Heart left ventricle (tissue), 16 donors: Measurements from ENCODE around the gene NDUFS4. TPM values are rescaled to one million over a fixed set of nuclear protein-coding genes. Genes with fewer than 3 reads are reported as not detected.

Experiments used
- ATAC-seq, 4 donors: fragments of 200-7000 bp; cut with Tn5 transposase; one replicate each; pipeline ENCODE4 v1.9.1; 2020 to 2022; ENCODE audit warnings: moderate library complexity in 4 of 4, mild to moderate bottlenecking in 3 of 4, moderate number of reproducible peaks in 1 of 4
- DNase-seq, 5 donors: peaks; one replicate each; pipeline ENCODE4 v3.0.0-alpha.2; 2020
- H3K27ac ChIP-seq, 12 donors: fragments of 200-600 bp; sonication (generic) in 4 of 12; one replicate each; pipeline versions ENCODE4 v1.5.0 to v1.8.0; 2016 to 2022; ENCODE audit warnings: mild to moderate bottlenecking in 2 of 12
- H3K27me3 ChIP-seq, 9 donors: fragments of 200-600 bp; sonication (generic) in 2 of 9; one replicate each; pipeline versions ENCODE4 v1.5.1 to v1.8.0; 2016 to 2022; ENCODE audit warnings: mild to moderate bottlenecking in 3 of 9
- H3K36me3 ChIP-seq, 9 donors: fragments of 200-600 bp; sonication (generic) in 2 of 9; one replicate each; pipeline versions ENCODE4 v1.5.0 to v1.8.0; 2018 to 2022; ENCODE audit warnings: mild to moderate bottlenecking in 2 of 9
- H3K4me1 ChIP-seq, 12 donors: fragments of 200-600 bp; sonication (generic) in 4 of 12; one replicate each; pipeline versions ENCODE4 v1.5.0 to v1.8.0; 2016 to 2022; ENCODE audit warnings: mild to moderate bottlenecking in 3 of 12
- H3K4me3 ChIP-seq, 12 donors: fragments of 200-600 bp; sonication (generic) in 4 of 12; one replicate each; pipeline versions ENCODE4 v1.5.0 to v1.8.0; 2017 to 2022; ENCODE audit warnings: mild to moderate bottlenecking in 9 of 12, moderate library complexity in 4 of 12
- H3K9me3 ChIP-seq, 12 donors: fragments of 200-600 bp; sonication (generic) in 4 of 12; one replicate each; pipeline versions ENCODE4 v1.5.0 to v1.8.0; 2016 to 2022; ENCODE audit warnings: mild to moderate bottlenecking in 1 of 12
- POLR2A ChIP-seq, 2 donors: fragments of 450-650 bp; IDR thresholded peaks; one replicate each; pipeline ENCODE4 v1.6.1; 2017; ENCODE audit warnings: antibody characterized with exemption in 2 of 2, mild to moderate bottlenecking in 2 of 2, moderate library complexity in 2 of 2
- WGBS, 4 donors: extraction: QIAGEN DNeasy Blood & Tissue Kit in 2 of 4; methylation state at CpG; one replicate each; pipeline versions ENCODE4 v1.1.5 to v1.1.7; 2013 to 2018; 5-methylcytosine and 5-hydroxymethylcytosine counted together
- intact Hi-C, 10 donors: fragments of 100-400 bp; cut with DNase I; formaldehyde crosslinking; loops; one replicate each; pipeline versions ENCODE4 v1.11.1 to v1.14.2; 2022
- polyA plus RNA-seq, 2 donors: library from polyadenylated mRNA; stranded (reverse); fragments of 200-250 nt; gene quantifications; one replicate each; pipeline ENCODE4 v1.2.3, GENCODE V29; 2013
- total RNA-seq, 9 donors: library from RNA; depleted of rRNA in 2 of 9; stranded (reverse); fragments of >200 nt in 2 of 9; fragmentation: NEBNext Ultra II Directional in 3 of 9; extraction: Animal tissue kit (Norgen Biotek cat#: 25700) in 3 of 9; gene quantifications; one replicate each; pipeline versions ENCODE4 v1.1.0 to v1.2.4, GENCODE V29; 2016 to 2023
- TF ChIP-seq, protein P1 (sequence below), 12 donors: fragments of 200-600 bp; sonication (generic) in 4 of 12; IDR thresholded peaks; one replicate each; pipeline versions ENCODE4 v1.5.0 to v1.8.0; 2018 to 2022; ENCODE audit warnings: antibody characterized with exemption in 12 of 12, mild to moderate bottlenecking in 5 of 12
- donor health status: ischemic (EF 13 %, LVEDD 7.1; RV severe dilation, severe dysfunction).
- donor health status: healthy with polysubstance abuse.
- donor health status: DM: no; HTN: yes; CAD: no.
- donor health status: DM: no; HTN: no; CAD: no.
- donor health status: ischemic (EF 25% LVEDD 6.9; RV normal size, moderate dysfunction).
- donor health status: ischemic (EF 25% LVEDD 5.7; RV mildly dilated, moderate dysfunction).
- donor health status: healthy.
- donor health status: DM: yes; HTN: yes; CAD: no.
- donor health status: ischemic (EF 35%, LVEDD 5.7; RV mildly dilated, moderate dysfunction).
- donor health status: nonischemic (EF 11% LVEDD 7.7; RV severe dilation, severe dysfunction).
- donor health status: DM: yes; HTN: yes; CAD: no.
- donor health status: PGD.
- donor health status: ischemic (EF 29% LVEDD 5.4; RV normal size, mild dysfunction).
- donor health status: nonischemic (EF 23%, LVEDD 6.1; RV moderate dilation, normal function).

NDUFS4 gene
- total and polyA plus RNA-seq, 11 donors = 109 to 259 (median 185) TPM

DNA sequence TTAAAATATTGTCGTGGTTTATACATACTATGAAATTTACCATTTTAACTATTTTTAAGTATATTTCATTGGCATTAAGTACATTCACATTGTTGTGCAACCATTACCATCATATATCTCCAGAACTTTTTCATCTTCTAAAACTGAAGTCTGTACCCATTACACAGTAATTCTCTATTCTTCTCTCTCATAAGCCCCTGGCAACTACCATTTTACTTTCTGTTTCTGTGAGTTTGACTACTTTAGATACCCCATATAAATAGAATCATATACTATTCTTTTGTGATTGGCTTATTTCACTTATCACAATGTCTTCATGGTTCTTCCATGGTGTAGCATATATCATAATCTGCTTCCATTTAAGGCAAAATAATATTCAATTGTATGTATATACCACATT is 30.3 kb downstream of the NDUFS4 start:
- H3K9me3 ChIP-seq = no peaks in the 10 kb centered on the region
- no peak for DNase-seq
- no peaks in the 10 kb centered on the region for H3K27me3 ChIP-seq
- no peaks in the 10 kb centered on the region for H3K36me3 ChIP-seq
- TF ChIP-seq, protein P1, sequence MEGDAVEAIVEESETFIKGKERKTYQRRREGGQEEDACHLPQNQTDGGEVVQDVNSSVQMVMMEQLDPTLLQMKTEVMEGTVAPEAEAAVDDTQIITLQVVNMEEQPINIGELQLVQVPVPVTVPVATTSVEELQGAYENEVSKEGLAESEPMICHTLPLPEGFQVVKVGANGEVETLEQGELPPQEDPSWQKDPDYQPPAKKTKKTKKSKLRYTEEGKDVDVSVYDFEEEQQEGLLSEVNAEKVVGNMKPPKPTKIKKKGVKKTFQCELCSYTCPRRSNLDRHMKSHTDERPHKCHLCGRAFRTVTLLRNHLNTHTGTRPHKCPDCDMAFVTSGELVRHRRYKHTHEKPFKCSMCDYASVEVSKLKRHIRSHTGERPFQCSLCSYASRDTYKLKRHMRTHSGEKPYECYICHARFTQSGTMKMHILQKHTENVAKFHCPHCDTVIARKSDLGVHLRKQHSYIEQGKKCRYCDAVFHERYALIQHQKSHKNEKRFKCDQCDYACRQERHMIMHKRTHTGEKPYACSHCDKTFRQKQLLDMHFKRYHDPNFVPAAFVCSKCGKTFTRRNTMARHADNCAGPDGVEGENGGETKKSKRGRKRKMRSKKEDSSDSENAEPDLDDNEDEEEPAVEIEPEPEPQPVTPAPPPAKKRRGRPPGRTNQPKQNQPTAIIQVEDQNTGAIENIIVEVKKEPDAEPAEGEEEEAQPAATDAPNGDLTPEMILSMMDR (IDR thresholded peaks at IDR 0.05) = no peak
- TF ChIP-seq POLR2A (IDR thresholded peaks at IDR 0.05) = no peak
- H3K4me1 ChIP-seq = peaks cover 0 to 46% (median 16%) of the 10 kb centered on the region in 12 donors
- 94 to 98% (median 95%) methylated on average over 1 of the region's 1 CpG for WGBS, 4 donors
- no peak for ATAC-seq
- intact Hi-C loops = no loop called here
- no peak overlapping the region for H3K27ac ChIP-seq
- no peak overlapping the region for H3K4me3 ChIP-seq

GRCh38 chr5:53594419-53594818 is 34.0 kb downstream of the NDUFS4 start:
- intact Hi-C loops = no loop called here
- peaks cover 0 to 40% (median 13%) of the 10 kb centered on the region in 12 donors for H3K4me1 ChIP-seq

GRCh38 chr5:53597894-53598293 is 37.5 kb downstream of the NDUFS4 start:
- intact Hi-C loops = no loop called here
- no peak for ATAC-seq
- DNase-seq = no peak
- TF ChIP-seq, protein P1 (IDR thresholded peaks at IDR 0.05) = no peak
- TF ChIP-seq POLR2A (IDR thresholded peaks at IDR 0.05) = no peak
- Histone ChIP-seq H3K36me3 (no peaks in the 10 kb centered on the region), H3K27me3 (no peaks in the 10 kb centered on the region), H3K9me3 (no peaks in the 10 kb centered on the region), H3K27ac (no peak overlapping the region), H3K4me1 (peaks cover 4 to 34% (median 15%) of the 10 kb centered on the region in 12 donors), H3K4me3 (no peak overlapping the region)
- WGBS, 4 donors = 75 to 83% (median 77%) methylated on average over 4 of the region's 4 CpGs

More at GRCh38 chr5:53594419-53594818, 34.0 kb downstream of the NDUFS4 start:
- Histone ChIP-seq H3K27ac (no peak overlapping the region), H3K27me3 (no peaks in the 10 kb centered on the region), H3K4me3 (no peak overlapping the region), H3K36me3 (no peaks in the 10 kb centered on the region), H3K9me3 (no peaks in the 10 kb centered on the region)
- 95 to 100% (median 96%) methylated on average over 1 of the region's 1 CpG for WGBS, 4 donors
- TF ChIP-seq POLR2A (IDR thresholded peaks at IDR 0.05) = no peak
- TF ChIP-seq, protein P1 (IDR thresholded peaks at IDR 0.05) = no peak
- DNase-seq (no peak), ATAC-seq (no peak)

DNA sequence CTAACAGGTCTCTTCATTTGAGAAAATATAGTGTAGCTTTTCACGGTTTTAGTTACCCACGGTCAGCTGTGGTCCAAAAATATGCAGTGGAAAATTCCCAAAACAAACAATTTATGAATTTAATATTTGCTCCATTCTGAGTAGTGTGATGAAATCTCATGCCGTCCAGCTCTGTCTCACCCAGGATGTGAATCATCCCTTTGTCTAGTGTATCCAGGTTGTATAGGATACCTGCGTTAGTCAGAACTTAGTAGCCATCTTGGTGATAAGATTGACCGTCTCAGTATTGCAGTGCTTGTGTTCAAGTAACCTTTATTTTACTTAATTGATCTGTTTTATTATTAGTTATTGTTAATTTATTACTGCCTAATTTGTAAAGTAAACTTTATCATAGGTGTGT is 41.1 kb downstream of the NDUFS4 start:
- WGBS, 4 donors = 79 to 84% (median 82%) methylated on average over 5 of the region's 5 CpGs
- Histone ChIP-seq H3K4me1 (peaks cover 4 to 28% (median 11%) of the 10 kb centered on the region in 12 donors), H3K9me3 (no peaks in the 10 kb centered on the region), H3K27ac (no peak overlapping the region), H3K27me3 (no peaks in the 10 kb centered on the region), H3K4me3 (no peak overlapping the region), H3K36me3 (peaks cover 0 to 31% (median 20%) of the 10 kb centered on the region in 9 donors)
- ATAC-seq (no peak), DNase-seq (no peak)
- no peak for TF ChIP-seq POLR2A (IDR thresholded peaks at IDR 0.05)
- TF ChIP-seq, protein P1 (IDR thresholded peaks at IDR 0.05) = no peak
- intact Hi-C loops = no loop called here
